Measurements from ENCODE around the gene ICAM2. TPM values are rescaled to one million over a fixed set of nuclear protein-coding genes. Genes with fewer than 3 reads are reported as not detected.

ICAM2 gene
- total RNA-seq, 4 donors from 2014 or later: 22.4 to 75.1 (median 58.1) TPM

GRCh38 chr17:64061178-64061898 lies 40.9 kb upstream of the ICAM2 start:
- Histone ChIP-seq H3K9me3 (no peaks in the 10 kb centered on the region), H3K4me3 (no peak overlapping the region), H3K27ac (replicated peaks in 1 of 4) (no peak overlapping the region), H3K27me3 (no peaks in the 10 kb centered on the region), H3K4me1 (no peaks in the 10 kb centered on the region), H3K36me3 (peaks cover 18 to 89% (median 64%) of the 10 kb centered on the region in 4 donors)
- intact Hi-C loops (cut with DNase I): loop anchor here (10.0 kb wide), 1 partner anchor 223 kb away; no protein-coding TSS in a partner anchor
- DNase-seq (ENCODE audit: extremely low spot score): no peak
- 92% methylated on average over 5 of the region's 5 CpGs for WGBS
- TF ChIP-seq POLR2A (IDR thresholded peaks at IDR 0.05; ENCODE audit: low read depth) (no peak), POLR2AphosphoS5 (IDR thresholded peaks at IDR 0.05) (no peak), EP300 (IDR thresholded peaks at IDR 0.05) (no peak), CTCF (IDR thresholded peaks at IDR 0.05) (no peak)

GRCh38 chr17:64060331-64060730 lies 39.9 kb upstream of the ICAM2 start:
- H3K36me3 ChIP-seq: peaks cover 25 to 91% (median 67%) of the 10 kb centered on the region in 4 donors
- H3K27ac ChIP-seq (replicated peaks in 1 of 4): no peak overlapping the region
- no peak overlapping the region for H3K4me3 ChIP-seq
- TF ChIP-seq POLR2A (IDR thresholded peaks at IDR 0.05; ENCODE audit: low read depth): no peak
- no peak for TF ChIP-seq EP300 (IDR thresholded peaks at IDR 0.05)
- TF ChIP-seq CTCF (IDR thresholded peaks at IDR 0.05): no peak
- TF ChIP-seq POLR2AphosphoS5 (IDR thresholded peaks at IDR 0.05): no peak
- no peaks in the 10 kb centered on the region for H3K27me3 ChIP-seq
- H3K9me3 ChIP-seq: no peaks in the 10 kb centered on the region
- no peak for DNase-seq (ENCODE audit: extremely low spot score)
- no peaks in the 10 kb centered on the region for H3K4me1 ChIP-seq
- intact Hi-C loops (cut with DNase I): loop anchor here (10.0 kb wide), 1 partner anchor 224 kb away; no protein-coding TSS in a partner anchor
- WGBS: 83% methylated on average over 5 of the region's 5 CpGs

GRCh38 chr17:64059756-64060155 lies 39.3 kb upstream of the ICAM2 start:
- H3K4me3 ChIP-seq: no peak overlapping the region
- no peaks in the 10 kb centered on the region for H3K27me3 ChIP-seq
- H3K9me3 ChIP-seq: no peaks in the 10 kb centered on the region
- 96% methylated on average over 2 of the region's 2 CpGs for WGBS
- H3K4me1 ChIP-seq: no peaks in the 10 kb centered on the region
- intact Hi-C loops (cut with DNase I): loop anchor here (10.0 kb wide), 1 partner anchor 225 kb away; no protein-coding TSS in a partner anchor
- no peak for DNase-seq (ENCODE audit: extremely low spot score)
- peaks cover 29 to 91% (median 67%) of the 10 kb centered on the region in 4 donors for H3K36me3 ChIP-seq
- TF ChIP-seq POLR2AphosphoS5 (IDR thresholded peaks at IDR 0.05) (no peak), CTCF (IDR thresholded peaks at IDR 0.05) (no peak), POLR2A (IDR thresholded peaks at IDR 0.05; ENCODE audit: low read depth) (no peak), EP300 (IDR thresholded peaks at IDR 0.05) (no peak)
- H3K27ac ChIP-seq (replicated peaks in 1 of 4): no peak overlapping the region

GRCh38 chr17:64058621-64059020 lies 38.2 kb upstream of the ICAM2 start:
- intact Hi-C loops (cut with DNase I): no loop called here
- H3K4me1 ChIP-seq: no peaks in the 10 kb centered on the region
- no peak overlapping the region for H3K4me3 ChIP-seq
- no peaks in the 10 kb centered on the region for H3K9me3 ChIP-seq
- TF ChIP-seq CTCF (IDR thresholded peaks at IDR 0.05): no peak
- WGBS: 79% methylated on average over 5 of the region's 5 CpGs
- H3K27ac ChIP-seq (replicated peaks in 1 of 4): no peak overlapping the region
- H3K36me3 ChIP-seq: peaks cover 40 to 91% (median 71%) of the 10 kb centered on the region in 4 donors
- DNase-seq (ENCODE audit: extremely low spot score): no peak
- H3K27me3 ChIP-seq: no peaks in the 10 kb centered on the region

Data from esophagus muscularis mucosa (tissue), 4 donors.